ENCODE results near the gene TRIM38.

Gene TRIM38

DNA sequence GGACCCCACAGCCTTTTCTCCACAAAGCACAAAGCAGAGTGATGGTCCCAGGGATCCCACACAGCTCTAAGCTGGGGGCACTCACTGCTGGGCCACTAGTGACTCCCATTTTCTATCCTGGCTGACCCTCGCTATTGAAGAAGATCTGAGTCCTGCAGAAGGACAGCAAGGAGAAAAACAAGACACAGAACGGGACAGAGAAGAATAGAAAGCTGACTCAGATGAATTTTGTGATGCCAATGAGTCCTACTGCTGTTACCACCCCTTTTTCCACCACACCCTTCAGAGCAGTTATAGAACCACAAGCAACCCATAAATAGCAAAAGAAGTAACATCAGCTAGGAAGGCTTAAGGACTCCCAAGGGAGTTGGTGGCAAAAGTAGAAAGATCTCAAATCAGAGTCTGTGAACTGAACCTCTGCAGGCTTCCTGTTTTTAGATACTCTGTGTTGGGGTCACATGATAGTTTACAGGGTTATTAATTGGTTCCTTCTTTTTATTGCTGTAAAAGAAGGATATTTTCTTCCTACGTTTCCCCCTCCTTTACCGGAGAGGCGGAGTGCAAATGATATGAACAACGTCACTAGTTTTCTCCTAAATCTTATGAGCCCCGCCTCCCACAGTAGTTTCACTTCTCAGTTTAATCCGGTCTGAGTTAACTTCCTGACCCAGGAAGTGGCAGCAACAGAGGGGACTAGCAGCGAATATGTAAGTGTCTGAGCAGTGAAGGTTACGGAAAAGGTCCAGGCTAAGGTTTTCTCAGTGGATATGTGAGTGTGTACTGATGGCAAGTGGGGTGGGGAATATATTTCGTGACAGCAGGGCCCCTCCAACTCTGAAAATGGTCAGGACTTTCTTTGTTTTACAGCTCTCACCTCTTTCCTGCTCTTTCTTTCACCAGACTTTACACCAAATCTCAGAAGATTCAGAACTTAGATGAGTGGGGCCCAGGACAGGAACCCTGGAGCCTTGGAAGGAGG, at the start of gene TRIM38 (continued):
- TF ChIP-seq, protein P1, sequence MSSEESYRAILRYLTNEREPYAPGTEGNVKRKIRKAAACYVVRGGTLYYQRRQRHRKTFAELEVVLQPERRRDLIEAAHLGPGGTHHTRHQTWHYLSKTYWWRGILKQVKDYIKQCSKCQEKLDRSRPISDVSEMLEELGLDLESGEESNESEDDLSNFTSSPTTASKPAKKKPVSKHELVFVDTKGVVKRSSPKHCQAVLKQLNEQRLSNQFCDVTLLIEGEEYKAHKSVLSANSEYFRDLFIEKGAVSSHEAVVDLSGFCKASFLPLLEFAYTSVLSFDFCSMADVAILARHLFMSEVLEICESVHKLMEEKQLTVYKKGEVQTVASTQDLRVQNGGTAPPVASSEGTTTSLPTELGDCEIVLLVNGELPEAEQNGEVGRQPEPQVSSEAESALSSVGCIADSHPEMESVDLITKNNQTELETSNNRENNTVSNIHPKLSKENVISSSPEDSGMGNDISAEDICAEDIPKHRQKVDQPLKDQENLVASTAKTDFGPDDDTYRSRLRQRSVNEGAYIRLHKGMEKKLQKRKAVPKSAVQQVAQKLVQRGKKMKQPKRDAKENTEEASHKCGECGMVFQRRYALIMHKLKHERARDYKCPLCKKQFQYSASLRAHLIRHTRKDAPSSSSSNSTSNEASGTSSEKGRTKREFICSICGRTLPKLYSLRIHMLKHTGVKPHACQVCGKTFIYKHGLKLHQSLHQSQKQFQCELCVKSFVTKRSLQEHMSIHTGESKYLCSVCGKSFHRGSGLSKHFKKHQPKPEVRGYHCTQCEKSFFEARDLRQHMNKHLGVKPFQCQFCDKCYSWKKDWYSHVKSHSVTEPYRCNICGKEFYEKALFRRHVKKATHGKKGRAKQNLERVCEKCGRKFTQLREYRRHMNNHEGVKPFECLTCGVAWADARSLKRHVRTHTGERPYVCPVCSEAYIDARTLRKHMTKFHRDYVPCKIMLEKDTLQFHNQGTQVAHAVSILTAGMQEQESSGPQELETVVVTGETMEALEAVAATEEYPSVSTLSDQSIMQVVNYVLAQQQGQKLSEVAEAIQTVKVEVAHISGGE (tag by site-specific recombination; conservative IDR thresholded peaks at IDR 0.05; ENCODE audit: low read depth) = 0 out of 2 replicates have a peak, but pooled peaks have one; percentile 9
- TF ChIP-seq EGR2 (tag by site-specific recombination; IDR thresholded peaks at IDR 0.05; ENCODE audit: low read depth) (no peak), ZNF670 (tag by site-specific recombination; IDR thresholded peaks at IDR 0.05; ENCODE audit: low read depth) (no peak), ZNF169 (tag by site-specific recombination; IDR thresholded peaks at IDR 0.05) (no peak), ZNF202 (tag by site-specific recombination; IDR thresholded peaks at IDR 0.05; ENCODE audit: borderline replicate concordance) (no peak), KLF9 (tag by site-specific recombination; IDR thresholded peaks at IDR 0.05; ENCODE audit: low read depth) (peak; percentile 59; the same call in 1 of the 2 replicates), ZBTB20 (tag by site-specific recombination; IDR thresholded peaks at IDR 0.05) (peak; percentile 48; the same call in 1 of the 2 replicates), GFI1B (tag by site-specific recombination; IDR thresholded peaks at IDR 0.05) (peak; percentile 59), ZIC2 (tag by site-specific recombination; IDR thresholded peaks at IDR 0.05) (no peak), ZNF747 (tag by site-specific recombination; IDR thresholded peaks at IDR 0.05) (no peak), ZNF155 (tag by site-specific recombination; IDR thresholded peaks at IDR 0.05) (no peak), GLI4 (tag by site-specific recombination; IDR thresholded peaks at IDR 0.05) (no peak), ZNF394 (tag by site-specific recombination; IDR thresholded peaks at IDR 0.05; ENCODE audit: borderline replicate concordance) (peak; percentile 76), ZNF610 (tag by site-specific recombination; IDR thresholded peaks at IDR 0.05; ENCODE audit: borderline replicate concordance) (no peak), ZNF585B (tag by site-specific recombination; IDR thresholded peaks at IDR 0.05) (no peak), REPIN1 (tag by site-specific recombination; IDR thresholded peaks at IDR 0.05; ENCODE audit: low read depth) (no peak), OSR2 (tag by site-specific recombination; IDR thresholded peaks at IDR 0.05) (peak; percentile 69), ZNF629 (tag by site-specific recombination; IDR thresholded peaks at IDR 0.05) (peak; percentile 89), ZNF549 (tag by site-specific recombination; IDR thresholded peaks at IDR 0.05) (no peak), ZNF776 (tag by site-specific recombination; IDR thresholded peaks at IDR 0.05; ENCODE audit: borderline replicate concordance) (no peak), ZFHX2 (tag by site-specific recombination; conservative IDR thresholded peaks at IDR 0.05) (no peak), KLF16 (tag by site-specific recombination; IDR thresholded peaks at IDR 0.05) (no peak), ZBTB8A (tag by site-specific recombination; IDR thresholded peaks at IDR 0.05) (peak; percentile 39; the same call in 1 of the 2 replicates), ZNF366 (tag by site-specific recombination; conservative IDR thresholded peaks at IDR 0.05) (peak; percentile 85), ZNF624 (tag by site-specific recombination; IDR thresholded peaks at IDR 0.05) (no peak), ZNF341 (tag by site-specific recombination; IDR thresholded peaks at IDR 0.05; ENCODE audit: low read depth) (peak; percentile 16; the same call in 1 of the 2 replicates)
- TF ChIP-seq, protein P2, sequence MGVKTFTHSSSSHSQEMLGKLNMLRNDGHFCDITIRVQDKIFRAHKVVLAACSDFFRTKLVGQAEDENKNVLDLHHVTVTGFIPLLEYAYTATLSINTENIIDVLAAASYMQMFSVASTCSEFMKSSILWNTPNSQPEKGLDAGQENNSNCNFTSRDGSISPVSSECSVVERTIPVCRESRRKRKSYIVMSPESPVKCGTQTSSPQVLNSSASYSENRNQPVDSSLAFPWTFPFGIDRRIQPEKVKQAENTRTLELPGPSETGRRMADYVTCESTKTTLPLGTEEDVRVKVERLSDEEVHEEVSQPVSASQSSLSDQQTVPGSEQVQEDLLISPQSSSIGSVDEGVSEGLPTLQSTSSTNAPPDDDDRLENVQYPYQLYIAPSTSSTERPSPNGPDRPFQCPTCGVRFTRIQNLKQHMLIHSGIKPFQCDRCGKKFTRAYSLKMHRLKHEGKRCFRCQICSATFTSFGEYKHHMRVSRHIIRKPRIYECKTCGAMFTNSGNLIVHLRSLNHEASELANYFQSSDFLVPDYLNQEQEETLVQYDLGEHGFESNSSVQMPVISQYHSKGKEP (tag by site-specific recombination; IDR thresholded peaks at IDR 0.05) = peak; percentile 46; the same call in 1 of the 2 replicates
- TF ChIP-seq, protein P3, sequence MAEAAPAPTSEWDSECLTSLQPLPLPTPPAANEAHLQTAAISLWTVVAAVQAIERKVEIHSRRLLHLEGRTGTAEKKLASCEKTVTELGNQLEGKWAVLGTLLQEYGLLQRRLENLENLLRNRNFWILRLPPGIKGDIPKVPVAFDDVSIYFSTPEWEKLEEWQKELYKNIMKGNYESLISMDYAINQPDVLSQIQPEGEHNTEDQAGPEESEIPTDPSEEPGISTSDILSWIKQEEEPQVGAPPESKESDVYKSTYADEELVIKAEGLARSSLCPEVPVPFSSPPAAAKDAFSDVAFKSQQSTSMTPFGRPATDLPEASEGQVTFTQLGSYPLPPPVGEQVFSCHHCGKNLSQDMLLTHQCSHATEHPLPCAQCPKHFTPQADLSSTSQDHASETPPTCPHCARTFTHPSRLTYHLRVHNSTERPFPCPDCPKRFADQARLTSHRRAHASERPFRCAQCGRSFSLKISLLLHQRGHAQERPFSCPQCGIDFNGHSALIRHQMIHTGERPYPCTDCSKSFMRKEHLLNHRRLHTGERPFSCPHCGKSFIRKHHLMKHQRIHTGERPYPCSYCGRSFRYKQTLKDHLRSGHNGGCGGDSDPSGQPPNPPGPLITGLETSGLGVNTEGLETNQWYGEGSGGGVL (tag by site-specific recombination; IDR thresholded peaks at IDR 0.05) = peak; percentile 48; the same call in 1 of the 2 replicates
- TF ChIP-seq, protein P4, sequence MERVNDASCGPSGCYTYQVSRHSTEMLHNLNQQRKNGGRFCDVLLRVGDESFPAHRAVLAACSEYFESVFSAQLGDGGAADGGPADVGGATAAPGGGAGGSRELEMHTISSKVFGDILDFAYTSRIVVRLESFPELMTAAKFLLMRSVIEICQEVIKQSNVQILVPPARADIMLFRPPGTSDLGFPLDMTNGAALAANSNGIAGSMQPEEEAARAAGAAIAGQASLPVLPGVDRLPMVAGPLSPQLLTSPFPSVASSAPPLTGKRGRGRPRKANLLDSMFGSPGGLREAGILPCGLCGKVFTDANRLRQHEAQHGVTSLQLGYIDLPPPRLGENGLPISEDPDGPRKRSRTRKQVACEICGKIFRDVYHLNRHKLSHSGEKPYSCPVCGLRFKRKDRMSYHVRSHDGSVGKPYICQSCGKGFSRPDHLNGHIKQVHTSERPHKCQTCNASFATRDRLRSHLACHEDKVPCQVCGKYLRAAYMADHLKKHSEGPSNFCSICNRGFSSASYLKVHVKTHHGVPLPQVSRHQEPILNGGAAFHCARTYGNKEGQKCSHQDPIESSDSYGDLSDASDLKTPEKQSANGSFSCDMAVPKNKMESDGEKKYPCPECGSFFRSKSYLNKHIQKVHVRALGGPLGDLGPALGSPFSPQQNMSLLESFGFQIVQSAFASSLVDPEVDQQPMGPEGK (tag by site-specific recombination; IDR thresholded peaks at IDR 0.05) = 0 out of 2 replicates have a peak, but pooled peaks have one; percentile 11
